ENCODE measurements around the gene SPPL2C. TPM values are rescaled to one million over a fixed set of nuclear protein-coding genes. Genes with fewer than 3 reads are reported as not detected.

SPPL2C gene
- total and polyA plus RNA-seq, 2 of the 13 experiments (the other 11 are each of a cell fraction or from before 2014, with no cell fraction given): not detected

- TF ChIP-seq ZNF562 (CRISPR knock-in tag; IDR thresholded peaks at IDR 0.05; ENCODE audit: borderline replicate concordance) (no peak), MZF1 (CRISPR knock-in tag; IDR thresholded peaks at IDR 0.05; ENCODE audit: borderline replicate concordance) (0 out of 2 replicates have a peak, but pooled peaks have one; percentile 35), TBP (CRISPR knock-in tag; IDR thresholded peaks at IDR 0.05) (no peak), MED13 (CRISPR knock-in tag; IDR thresholded peaks at IDR 0.05) (no peak), STAT5B (CRISPR knock-in tag; IDR thresholded peaks at IDR 0.05) (peak; percentile 92; the same call in 1 of the 2 replicates), ZNF3 (CRISPR knock-in tag; IDR thresholded peaks at IDR 0.05) (no peak), HIC2 (CRISPR knock-in tag; IDR thresholded peaks at IDR 0.05; ENCODE audit: low read depth) (no peak), STAT6 (CRISPR knock-in tag; IDR thresholded peaks at IDR 0.05; ENCODE audit: borderline replicate concordance) (no peak), ZBTB14 (CRISPR knock-in tag; IDR thresholded peaks at IDR 0.05) (no peak), KAT8 (CRISPR knock-in tag; IDR thresholded peaks at IDR 0.05) (peak; percentile 62), NFIC (IDR thresholded peaks at IDR 0.05; ENCODE audit: low read length) (no peak), ZNF713 (CRISPR knock-in tag; IDR thresholded peaks at IDR 0.05) (no peak), ZNF224 (CRISPR knock-in tag; IDR thresholded peaks at IDR 0.05) (no peak), NR2F1 (CRISPR knock-in tag; IDR thresholded peaks at IDR 0.05) (no peak), ATF2 (CRISPR knock-in tag; IDR thresholded peaks at IDR 0.05) (peak; percentile 42; the same call in 1 of the 2 replicates), SNAPC2 (CRISPR knock-in tag; IDR thresholded peaks at IDR 0.05) (no peak), ZNF629 (CRISPR knock-in tag; conservative IDR thresholded peaks at IDR 0.05) (no peak), MBNL3 (CRISPR knock-in tag; conservative IDR thresholded peaks at IDR 0.05) (no peak), ZNF256 (CRISPR knock-in tag; conservative IDR thresholded peaks at IDR 0.05) (peak; percentile 70; the same call in 1 of the 2 replicates), ATF7-NPFF (CRISPR knock-in tag; IDR thresholded peaks at IDR 0.05; ENCODE audit: low read depth) (no peak), MAF1 (CRISPR knock-in tag; IDR thresholded peaks at IDR 0.05; ENCODE audit: borderline replicate concordance) (no peak), MTERF4 (CRISPR knock-in tag; IDR thresholded peaks at IDR 0.05) (peak; percentile 89; the same call in 1 of the 2 replicates), ZNF766 (CRISPR knock-in tag; IDR thresholded peaks at IDR 0.05; ENCODE audit: borderline replicate concordance) (peak; percentile 81; the same call in 1 of the 2 replicates)
Observed at GRCh38 chr17:45857977-45858708, 13.5 kb downstream of the SPPL2C start (continued).

All from HepG2 (cell line).